Natural killer cell (primary cell): ENCODE measurements around the gene PRPF39. TPM values are rescaled to one million over a fixed set of nuclear protein-coding genes. Genes with fewer than 3 reads are reported as not detected.
"Not testable (repeated sequence)": the region's sequence is repeated elsewhere in the genome, so short reads cannot be mapped to it uniquely, and the experiment has no call there.

ENCODE experiments used
- ATAC-seq, 3 donors: fragments of 150-1000 bp in 2 of 3; fragments of 200-7000 bp in 1 of 3; cut with Tn5 transposase; 1 replicate in 1 of 3; 2 replicates in 2 of 3; pipeline ENCODE4 v1.10.0; 2021; ENCODE audit warnings: mild to moderate bottlenecking in 2 of 3, moderate library complexity in 2 of 3
- DNase-seq, 2 donors: peaks; one replicate each; pipeline versions ENCODE4 v3.0.0 to v3.0.0-alpha.2; 2013 to 2021; ENCODE audit warnings: mixed read lengths in 1 of 2
- H3K27ac ChIP-seq: one replicate; pipeline ENCODE4 v1.5.1; 2013; ENCODE audit warnings: mild to moderate bottlenecking, low read length
- H3K27me3 ChIP-seq: one replicate; pipeline ENCODE4 v1.6.1; 2013; ENCODE audit warnings: low read length; ENCODE audit not compliant: control insufficient read depth, insufficient read depth
- H3K36me3 ChIP-seq: one replicate; pipeline ENCODE4 v1.6.1; 2013; ENCODE audit warnings: low read length; ENCODE audit not compliant: control insufficient read depth, insufficient read depth
- H3K4me1 ChIP-seq: one replicate; pipeline ENCODE4 v1.6.1; 2013; ENCODE audit warnings: low read length; ENCODE audit not compliant: control insufficient read depth, insufficient read depth
- H3K4me3 ChIP-seq: one replicate; pipeline ENCODE4 v1.5.1; 2013; ENCODE audit warnings: low read length
- H3K9me3 ChIP-seq: one replicate; pipeline ENCODE4 v1.6.1; 2013; ENCODE audit warnings: low read length; ENCODE audit not compliant: control insufficient read depth, insufficient read depth
- H3K27ac Mint-ChIP-seq, 2 donors: one replicate each; pipeline ENCODE4 v1.8.0; 2022; ENCODE audit warnings: mild to moderate bottlenecking in 2 of 2, mixed read lengths in 2 of 2, moderate library complexity in 1 of 2
- H3K27me3 Mint-ChIP-seq, 2 donors: one replicate each; pipeline ENCODE4 v1.8.0; 2022; ENCODE audit warnings: low read depth in 2 of 2, mixed read lengths in 2 of 2
- H3K36me3 Mint-ChIP-seq: one replicate; pipeline ENCODE4 v1.8.0; 2022; ENCODE audit warnings: mixed read lengths
- H3K4me1 Mint-ChIP-seq, 2 donors: one replicate each; pipeline ENCODE4 v1.8.0; 2022; ENCODE audit warnings: mixed read lengths in 2 of 2
- H3K4me3 Mint-ChIP-seq: one replicate; pipeline ENCODE4 v1.8.0; 2022; ENCODE audit warnings: mild to moderate bottlenecking, moderate library complexity, mixed read lengths
- H3K9me3 Mint-ChIP-seq, 2 donors: one replicate each; pipeline ENCODE4 v1.8.0; 2022; ENCODE audit warnings: mixed read lengths in 2 of 2
- WGBS: methylation state at CpG from one replicate; pipeline ENCODE4 v1.1.7; 2013; ENCODE audit warnings: missing lambda C conversion rate; ENCODE audit not compliant: insufficient coverage; 5-methylcytosine and 5-hydroxymethylcytosine counted together
- intact Hi-C: fragments of 100-400 bp; cut with micrococcal nuclease; formaldehyde crosslinking; loops from one replicate; pipeline ENCODE4 v1.14.2; 2022
- total RNA-seq, 4 donors: library from RNA; stranded (reverse); fragments of 120-200 nt in 1 of 4; gene quantifications; one replicate each; pipeline versions ENCODE4 v1.2.3 to v1.2.4, GENCODE V29; 2013 to 2022
- TF ChIP-seq, protein P1 (sequence below): fragments of 200-600 bp; IDR thresholded peaks from one replicate; pipeline ENCODE4 v1.8.0; 2022; ENCODE audit warnings: antibody characterized with exemption

Gene PRPF39
- total RNA-seq, 3 donors from 2014 or later (not counting 1 experiment from before 2014, with no cell fraction given) = 49.2 to 61.2 (median 52.5) TPM

DNA sequence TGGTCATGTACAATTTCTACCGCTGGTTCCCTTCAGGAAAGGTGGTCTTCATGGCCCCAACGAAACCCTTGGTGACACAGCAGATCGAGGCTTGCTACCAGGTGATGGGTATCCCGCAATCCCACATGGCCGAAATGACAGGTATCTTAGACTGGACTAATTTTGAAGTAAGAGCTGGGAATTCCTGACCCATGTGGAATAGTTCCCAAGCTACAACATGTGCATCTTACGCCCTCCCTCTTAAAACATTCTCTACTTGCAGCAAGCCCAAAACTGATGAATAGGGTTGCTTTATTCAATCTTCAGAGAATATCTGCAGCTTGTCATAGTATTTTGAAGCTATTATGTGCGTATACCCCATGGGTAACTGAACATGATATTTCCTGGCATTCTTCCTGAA, 52.5 kb downstream of the PRPF39 start:
- peaks cover 38 to 46% of the 10 kb centered on the region in 2 donors for H3K4me1 Mint-ChIP-seq
- H3K4me3 ChIP-seq = peak overlapping the region; percentile 83

DNA sequence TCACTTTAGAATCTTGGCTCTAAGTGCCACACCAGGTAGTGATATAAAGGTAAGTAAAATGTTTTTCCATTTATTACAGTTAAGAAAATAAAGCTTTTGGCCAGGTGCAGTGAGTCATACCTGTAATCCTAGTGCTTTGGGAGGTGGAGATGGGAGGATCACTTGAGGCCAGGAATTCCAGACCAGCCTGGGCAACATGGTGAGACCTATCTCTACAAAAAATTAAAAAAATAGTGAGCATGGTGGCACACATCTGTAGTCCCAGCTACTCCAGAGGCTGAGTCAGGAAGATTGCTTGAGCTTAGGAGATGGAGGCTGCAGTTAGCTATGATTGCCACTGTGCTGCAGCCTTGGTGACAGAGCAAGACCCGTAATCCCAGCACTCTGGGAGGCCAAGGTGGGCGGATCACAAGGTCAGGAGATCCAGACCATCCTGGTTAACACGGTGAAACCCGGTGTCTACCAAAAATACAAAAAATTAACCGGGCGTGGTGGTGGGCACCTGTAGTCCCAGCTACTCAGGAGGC, 56.8 kb downstream of the PRPF39 start:
- no peak for ATAC-seq
- Histone ChIP-seq H3K4me1 (peaks cover 7% of the 10 kb centered on the region), H3K27me3 (no peaks in the 10 kb centered on the region), H3K9me3 (no peaks in the 10 kb centered on the region), H3K36me3 (no peaks in the 10 kb centered on the region), H3K4me3 (no peak overlapping the region), H3K27ac (no peak overlapping the region)
- Mint-ChIP-seq H3K27me3 (no peaks in the 10 kb centered on the region), H3K4me1 (peaks cover 21 to 31% of the 10 kb centered on the region in 2 donors), H3K36me3 (no peaks in the 10 kb centered on the region), H3K9me3 (no peaks in the 10 kb centered on the region), H3K27ac (no peak overlapping the region), H3K4me3 (no peak overlapping the region)
- TF ChIP-seq, protein P1, sequence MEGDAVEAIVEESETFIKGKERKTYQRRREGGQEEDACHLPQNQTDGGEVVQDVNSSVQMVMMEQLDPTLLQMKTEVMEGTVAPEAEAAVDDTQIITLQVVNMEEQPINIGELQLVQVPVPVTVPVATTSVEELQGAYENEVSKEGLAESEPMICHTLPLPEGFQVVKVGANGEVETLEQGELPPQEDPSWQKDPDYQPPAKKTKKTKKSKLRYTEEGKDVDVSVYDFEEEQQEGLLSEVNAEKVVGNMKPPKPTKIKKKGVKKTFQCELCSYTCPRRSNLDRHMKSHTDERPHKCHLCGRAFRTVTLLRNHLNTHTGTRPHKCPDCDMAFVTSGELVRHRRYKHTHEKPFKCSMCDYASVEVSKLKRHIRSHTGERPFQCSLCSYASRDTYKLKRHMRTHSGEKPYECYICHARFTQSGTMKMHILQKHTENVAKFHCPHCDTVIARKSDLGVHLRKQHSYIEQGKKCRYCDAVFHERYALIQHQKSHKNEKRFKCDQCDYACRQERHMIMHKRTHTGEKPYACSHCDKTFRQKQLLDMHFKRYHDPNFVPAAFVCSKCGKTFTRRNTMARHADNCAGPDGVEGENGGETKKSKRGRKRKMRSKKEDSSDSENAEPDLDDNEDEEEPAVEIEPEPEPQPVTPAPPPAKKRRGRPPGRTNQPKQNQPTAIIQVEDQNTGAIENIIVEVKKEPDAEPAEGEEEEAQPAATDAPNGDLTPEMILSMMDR = no peak
- 97% methylated on average over 6 of the region's 6 CpGs for WGBS
- no peak for DNase-seq
- intact Hi-C loops = no loop called here

More for the DNA sequence above, 52.5 kb downstream of the PRPF39 start:
- H3K36me3 ChIP-seq = no peaks in the 10 kb centered on the region
- 2% methylated on average over 6 of the region's 7 CpGs for WGBS
- H3K27ac Mint-ChIP-seq = peak overlapping the region; percentile 98 to 99
- peak overlapping the region; percentile 100 for H3K4me3 Mint-ChIP-seq
- DNase-seq (no peak), ATAC-seq (no peak)
- H3K9me3 ChIP-seq = no peaks in the 10 kb centered on the region
- no peaks in the 10 kb centered on the region for H3K9me3 Mint-ChIP-seq
- H3K27me3 ChIP-seq = no peaks in the 10 kb centered on the region
- H3K27me3 Mint-ChIP-seq = no peaks in the 10 kb centered on the region
- no peaks in the 10 kb centered on the region for H3K36me3 Mint-ChIP-seq
- H3K4me1 ChIP-seq = peaks cover 14% of the 10 kb centered on the region
- TF ChIP-seq, protein P1 = no peak
- intact Hi-C loops = no loop called here
- peak overlapping the region; percentile 87 for H3K27ac ChIP-seq

DNA sequence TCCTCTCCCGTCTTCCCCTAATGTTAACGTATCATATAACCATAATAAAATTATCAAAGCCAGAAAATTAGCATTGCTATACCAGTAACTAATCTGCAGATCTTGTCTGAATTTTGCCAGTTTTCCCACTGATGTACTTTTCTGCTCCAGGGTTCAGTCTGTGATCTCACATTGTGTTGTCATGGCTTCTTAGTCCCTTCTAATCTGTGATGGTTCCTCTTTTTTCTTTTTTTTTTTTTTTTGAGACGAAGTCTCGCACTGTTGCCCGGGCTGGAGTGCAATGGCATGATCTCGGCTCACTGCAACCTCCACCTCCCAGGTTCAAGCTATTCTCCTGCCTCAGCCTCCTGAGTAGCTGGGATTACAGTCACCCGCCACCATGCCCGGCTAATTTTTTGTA, 58.2 kb downstream of the PRPF39 start:
- peaks cover 10 to 21% of the 10 kb centered on the region in 2 donors for H3K4me1 Mint-ChIP-seq
- H3K36me3 Mint-ChIP-seq, H3K9me3 ChIP-seq, H3K27me3 ChIP-seq, H3K4me3 ChIP-seq, H3K27ac ChIP-seq, H3K9me3 Mint-ChIP-seq, H3K4me3 Mint-ChIP-seq, H3K4me1 ChIP-seq, DNase-seq, H3K27ac Mint-ChIP-seq, ATAC-seq, H3K27me3 Mint-ChIP-seq, intact Hi-C loops, H3K36me3 ChIP-seq: not testable (repeated sequence)
- 78% methylated on average over 8 of the region's 8 CpGs for WGBS

DNA sequence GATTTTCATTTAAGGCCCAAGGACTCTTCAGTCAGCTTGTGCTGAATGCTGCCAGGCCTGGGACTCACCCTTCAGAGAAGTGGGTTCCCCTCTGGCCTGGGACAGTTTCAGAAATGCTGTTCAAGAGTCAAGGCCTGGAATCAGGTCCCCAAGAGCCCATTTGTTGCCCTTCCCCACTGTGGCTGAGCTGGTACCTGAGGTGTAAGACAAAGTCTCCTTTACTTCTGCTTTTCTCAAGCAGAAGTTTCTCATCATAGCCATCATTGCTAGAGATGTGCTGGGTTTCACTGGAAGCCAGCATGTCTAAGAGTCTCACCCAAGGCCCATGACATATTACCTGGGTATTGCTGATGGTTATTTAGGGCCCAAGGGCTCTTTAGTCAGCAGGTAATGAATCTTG, 60.7 kb downstream of the PRPF39 start:
- Histone ChIP-seq H3K27me3 (no peaks in the 10 kb centered on the region), H3K4me3 (no peak overlapping the region), H3K9me3 (no peaks in the 10 kb centered on the region), H3K4me1 (no peaks in the 10 kb centered on the region), H3K27ac (no peak overlapping the region), H3K36me3 (no peaks in the 10 kb centered on the region)
- DNase-seq (no peak), ATAC-seq (no peak)
- Mint-ChIP-seq H3K27me3 (no peaks in the 10 kb centered on the region), H3K9me3 (no peaks in the 10 kb centered on the region), H3K36me3 (no peaks in the 10 kb centered on the region), H3K4me1 (peaks cover 5 to 10% of the 10 kb centered on the region in 2 donors), H3K27ac (no peak overlapping the region), H3K4me3 (no peak overlapping the region)
- TF ChIP-seq, protein P1 = no peak
- intact Hi-C loops = no loop called here
